IMR-90 (cell line): ENCODE results near the gene IWS1. TPM values are rescaled to one million over a fixed set of nuclear protein-coding genes. Genes with fewer than 3 reads are reported as not detected.

ENCODE experiments used
- ATAC-seq: fragments of 200-7000 bp; cut with Tn5 transposase; 2 replicates; pipeline ENCODE4 v1.9.1; 2020; ENCODE audit warnings: low read depth, mild to moderate bottlenecking, moderate library complexity
- BruUV-seq: library from RNA; stranded (reverse); fragments of 400-500 nt; replicated peaks from 2 replicates; lab custom pipeline; 2021; lab: Mats Ljungman, UMichigan
- CTCF ChIA-PET: fragments of 300-600 bp; formaldehyde crosslinking; extraction: SDS; loops from one replicate; lab custom pipeline; 2021; ENCODE audit warnings: antibody characterized with exemption; lab: Yijun Ruan, JAX
- POLR2A ChIA-PET: fragments of 300-600 bp; sonication (Branson Sonifier 250); formaldehyde crosslinking; loops from one replicate; lab custom pipeline; 2022; ENCODE audit warnings: antibody characterized with exemption; ENCODE audit not compliant: unreplicated experiment; lab: Charles Lee
- DNase-seq: peaks from one replicate; pipeline ENCODE4 v3.0.0; 2013
- H2AFZ ChIP-seq: replicated peaks from 2 replicates; pipeline ENCODE3; 2013; ENCODE audit warnings: low read length, mild to moderate bottlenecking; ENCODE audit not compliant: poor library complexity
- H2AK5ac ChIP-seq: 2 replicates; pipeline ENCODE4 v1.6.1; 2013; ENCODE audit warnings: low read depth, low read length, inconsistent platforms
- H2AK9ac ChIP-seq: replicated peaks from 2 replicates; pipeline ENCODE3; 2013; ENCODE audit warnings: mild to moderate bottlenecking, low read depth, low read length, moderate library complexity; ENCODE audit not compliant: poor library complexity
- H2BK120ac ChIP-seq: 2 replicates; pipeline ENCODE4 v1.6.1; 2013; ENCODE audit warnings: low read depth, low read length, inconsistent platforms
- H2BK15ac ChIP-seq: 3 replicates; pipeline ENCODE4 v1.6.1; 2013; ENCODE audit warnings: low read depth, low read length, inconsistent platforms
- H2BK20ac ChIP-seq: 2 replicates; pipeline ENCODE4 v1.6.1; 2013; ENCODE audit warnings: low read depth, mild to moderate bottlenecking, inconsistent platforms, low read length, moderate library complexity
- H2BK5ac ChIP-seq: 2 replicates; pipeline ENCODE4 v1.6.1; 2013; ENCODE audit warnings: mild to moderate bottlenecking, low read depth, low read length, inconsistent platforms; ENCODE audit not compliant: poor library complexity, severe bottlenecking
- H3K14ac ChIP-seq: replicated peaks from 2 replicates; pipeline ENCODE4 v1.6.1; 2013; ENCODE audit warnings: low read depth, low read length, inconsistent platforms
- H3K18ac ChIP-seq: 2 replicates; pipeline ENCODE4 v1.6.1; 2013; ENCODE audit warnings: low read depth, low read length, control low read depth
- H3K23ac ChIP-seq: 2 replicates; pipeline ENCODE4 v1.6.1; 2013; ENCODE audit warnings: low read depth, low read length, inconsistent platforms
- H3K27ac ChIP-seq: 2 replicates; pipeline ENCODE4 v1.5.1; 2013; ENCODE audit warnings: mild to moderate bottlenecking, control low read depth, low read length; ENCODE audit not compliant: insufficient read depth
- H3K27me3 ChIP-seq: 2 replicates; pipeline ENCODE4 v1.6.1; 2013; ENCODE audit warnings: low read length; ENCODE audit not compliant: control insufficient read depth, insufficient read depth
- H3K36me3 ChIP-seq: 2 replicates; pipeline ENCODE4 v1.6.1; 2013; ENCODE audit warnings: low read length, mixed read lengths; ENCODE audit not compliant: control insufficient read depth, insufficient read depth
- H3K4ac ChIP-seq: 2 replicates; pipeline ENCODE4 v1.6.1; 2013; ENCODE audit warnings: low read depth, low read length, inconsistent platforms
- H3K4me1 ChIP-seq: 2 replicates; pipeline ENCODE4 v1.6.1; 2013; ENCODE audit warnings: low read length, mixed read lengths; ENCODE audit not compliant: control insufficient read depth, insufficient read depth
- H3K4me2 ChIP-seq: 2 replicates; pipeline ENCODE4 v1.6.1; 2013; ENCODE audit warnings: low read depth, mild to moderate bottlenecking, control low read depth, low read length, moderate library complexity
- H3K4me3 ChIP-seq: 2 replicates; pipeline ENCODE4 v1.5.1; 2013; ENCODE audit warnings: low read depth, mild to moderate bottlenecking, control low read depth, low read length, moderate library complexity; ENCODE audit not compliant: insufficient read depth
- H3K56ac ChIP-seq: 2 replicates; pipeline ENCODE4 v1.6.1; 2013; ENCODE audit warnings: low read length, inconsistent platforms; ENCODE audit not compliant: insufficient read depth; ENCODE audit errors: extremely low read depth
- H3K79me1 ChIP-seq, 2 experiments: 2 replicates each; pipeline ENCODE4 v1.6.1; 2013; ENCODE audit warnings: low read length in 2 of 2, inconsistent platforms in 1 of 2, low read depth in 1 of 2
- H3K9ac ChIP-seq: 2 replicates; pipeline ENCODE4 v1.6.1; 2013; ENCODE audit warnings: low read depth, low read length, control low read depth
- H3K9me1 ChIP-seq: 2 replicates; pipeline ENCODE4 v1.6.1; 2013; ENCODE audit warnings: low read length, inconsistent platforms; ENCODE audit not compliant: insufficient read depth
- H3K9me3 ChIP-seq: 2 replicates; pipeline ENCODE4 v1.6.1; 2013; ENCODE audit warnings: low read length; ENCODE audit not compliant: control insufficient read depth, insufficient read depth
- H4K20me1 ChIP-seq: 2 replicates; pipeline ENCODE4 v1.6.1; 2013; ENCODE audit warnings: low read length, inconsistent platforms; ENCODE audit not compliant: insufficient read depth
- H4K5ac ChIP-seq: 2 replicates; pipeline ENCODE4 v1.6.1; 2013; ENCODE audit warnings: mild to moderate bottlenecking, low read depth, low read length, control low read depth
- H4K8ac ChIP-seq, 2 experiments: 2 replicates each; pipeline ENCODE4 v1.6.1; 2013; ENCODE audit warnings: low read depth in 2 of 2, low read length in 2 of 2, control low read depth in 1 of 2, inconsistent platforms in 1 of 2
- H4K91ac ChIP-seq: 2 replicates; pipeline ENCODE4 v1.6.1; 2013; ENCODE audit warnings: low read depth, low read length, inconsistent platforms; ENCODE audit not compliant: insufficient read depth
- BHLHE40 ChIP-seq: fragments of 150-350 bp; IDR thresholded peaks from 2 replicates; pipeline ENCODE4 v1.6.1; 2016; ENCODE audit warnings: mild to moderate bottlenecking, low read depth, low read length
- CEBPB ChIP-seq: IDR thresholded peaks from 2 replicates; pipeline ENCODE4 v1.6.1; 2012; ENCODE audit warnings: low read depth, low read length, improper control_type of control experiment
- CHD1 ChIP-seq: IDR thresholded peaks from 2 replicates; pipeline ENCODE4 v1.6.1; 2012; ENCODE audit warnings: low read depth, low read length, improper control_type of control experiment
- CTCF ChIP-seq: conservative IDR thresholded peaks from 2 replicates; pipeline ENCODE4 v1.5.1; 2012; ENCODE audit warnings: mild to moderate bottlenecking, low read depth, low read length, improper control_type of control experiment
- FOS ChIP-seq: fragments of 150-350 bp; IDR thresholded peaks from 2 replicates; pipeline ENCODE4 v1.6.1; 2016; ENCODE audit warnings: low read depth, low read length
- MAFK ChIP-seq: IDR thresholded peaks from 2 replicates; pipeline ENCODE4 v1.6.1; 2012; ENCODE audit warnings: low read depth, low read length, improper control_type of control experiment
- MAZ ChIP-seq: IDR thresholded peaks from 2 replicates; pipeline ENCODE4 v1.6.1; 2012; ENCODE audit warnings: low read depth, mild to moderate bottlenecking, low read length, improper control_type of control experiment, moderate library complexity, borderline replicate concordance
- MXI1 ChIP-seq: IDR thresholded peaks from 2 replicates; pipeline ENCODE4 v1.6.1; 2012; ENCODE audit warnings: low read depth, mild to moderate bottlenecking, low read length, moderate library complexity, borderline replicate concordance
- NFE2L2 ChIP-seq: fragments of 150-350 bp; IDR thresholded peaks from 2 replicates; pipeline ENCODE4 v1.6.1; 2016; ENCODE audit warnings: low read depth, mild to moderate bottlenecking, low read length
- POLR2A ChIP-seq: IDR thresholded peaks from 2 replicates; pipeline ENCODE4 v1.6.1; 2012; ENCODE audit warnings: mild to moderate bottlenecking, low read depth, low read length
- RAD21 ChIP-seq: IDR thresholded peaks from 2 replicates; pipeline ENCODE4 v1.6.1; 2012; ENCODE audit warnings: low read length, improper control_type of control experiment
- RCOR1 ChIP-seq: IDR thresholded peaks from 2 replicates; pipeline ENCODE4 v1.6.1; 2012; ENCODE audit warnings: mild to moderate bottlenecking, low read length, improper control_type of control experiment; ENCODE audit not compliant: insufficient replicate concordance
- RFX5 ChIP-seq: IDR thresholded peaks from 2 replicates; pipeline ENCODE4 v1.8.0; 2012; ENCODE audit warnings: low read depth, mild to moderate bottlenecking, low read length, moderate library complexity
- SMC3 ChIP-seq: fragments of 150-350 bp; IDR thresholded peaks from 2 replicates; pipeline ENCODE4 v1.6.1; 2016; ENCODE audit warnings: low read depth, mild to moderate bottlenecking, antibody characterized with exemption, low read length, moderate library complexity
- WGBS, 2 experiments: methylation state at CpG; one replicate each; pipeline versions ENCODE4 v1.1.5 to v1.1.7; 2013; ENCODE audit warnings: missing lambda C conversion rate in 2 of 2; ENCODE audit not compliant: insufficient read length in 1 of 2; ENCODE audit errors: extremely low coverage in 2 of 2; 5-methylcytosine and 5-hydroxymethylcytosine counted together
- dilution Hi-C: fragments of 300-500 bp; cut with HindIII; formaldehyde crosslinking; loops from one replicate; pipeline ENCODE4 v1.14.3; 2018; ENCODE audit warnings: low sequenced_read_pairs; ENCODE audit not compliant: unreplicated experiment
- in situ Hi-C: fragments of 300-500 bp; cut with MboI; formaldehyde crosslinking; loops from 3 replicates; pipeline ENCODE4 v1.14.3; 2019; ENCODE audit warnings: low sequenced_read_pairs, inconsistent platforms, mixed read lengths
- intact Hi-C: fragments of 100-400 bp; cut with micrococcal nuclease; formaldehyde crosslinking; loops from 2 replicates; pipeline ENCODE4 v1.10.0; 2022
- polyA plus RNA-seq, 3 experiments: library from polyadenylated mRNA; depleted of rRNA; stranded (reverse); fragments of >200 nt; gene quantifications; 2 replicates each; pipeline ENCODE4 v1.2.3, GENCODE V29; 2012; ENCODE audit warnings: low replicate concordance in 1 of 3
- total RNA-seq: library from RNA; depleted of rRNA; stranded (reverse); fragments of >200 nt; gene quantifications from 2 replicates; pipeline ENCODE4 v1.2.3, GENCODE V29; 2012
- TF ChIP-seq, protein P1 (sequence below): fragments of 150-350 bp; IDR thresholded peaks from 2 replicates; pipeline ENCODE4 v1.6.1; 2016; ENCODE audit warnings: low read depth, mild to moderate bottlenecking, low read length, moderate library complexity, borderline replicate concordance
- TF ChIP-seq, protein P2 (sequence below): fragments of 150-350 bp; IDR thresholded peaks from 2 replicates; pipeline ENCODE4 v1.6.1; 2017; ENCODE audit warnings: mild to moderate bottlenecking, antibody characterized with exemption, low read length, low read depth

Gene IWS1
- total and polyA plus RNA-seq, 2 of the 4 experiments (the other 2 are of a cell fraction) = 31.5 to 52.5 TPM

DNA sequence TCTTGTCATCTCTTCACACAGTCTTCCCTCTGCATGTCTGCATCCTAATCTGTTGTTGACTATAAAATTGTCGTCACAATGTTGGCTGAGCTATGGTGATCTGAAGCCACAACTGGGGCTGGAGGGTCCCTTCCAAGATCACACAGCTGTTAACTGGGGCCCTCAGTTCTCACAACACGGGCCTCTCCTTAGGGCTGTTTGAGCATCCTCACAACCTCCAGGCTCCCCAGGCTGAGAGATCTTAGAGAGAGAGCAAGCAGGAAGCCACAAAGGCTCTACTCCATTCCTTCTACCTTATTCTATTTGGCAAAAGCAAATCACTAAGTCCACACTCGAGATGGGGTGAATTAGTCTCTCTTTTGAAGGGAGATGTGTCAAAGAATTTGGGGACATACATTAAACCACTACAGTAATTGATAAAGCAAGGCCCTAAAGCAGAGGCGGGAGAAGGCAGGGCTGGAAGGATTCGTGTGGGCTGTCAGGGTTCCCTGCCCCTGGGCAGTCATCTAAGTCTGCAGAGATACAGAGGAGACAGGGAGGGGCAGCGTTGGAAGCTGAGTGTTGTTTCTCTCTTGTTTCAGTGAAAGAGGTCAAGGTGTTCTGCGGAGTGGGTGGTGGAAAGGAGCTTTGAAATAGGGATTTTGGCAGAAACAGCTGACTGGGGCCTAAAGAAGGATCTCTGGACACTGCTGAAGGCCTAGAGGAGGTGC is 25.1 kb upstream of the IWS1 start:
- H2BK120ac ChIP-seq = no peak overlapping the region
- H2AK9ac ChIP-seq = no peak overlapping the region
- no peaks in the 10 kb centered on the region for H3K36me3 ChIP-seq
- 40% methylated on average over 1 of the region's 7 CpGs; no CpG with 5 or more reads in 1 of the 2 experiments for WGBS, 2 experiments
- no peak overlapping the region for H2BK5ac ChIP-seq
- H3K9me1 ChIP-seq = peaks cover 3% of the 10 kb centered on the region; the same call in 1 of the 2 replicates
- DNase-seq (no peak), ATAC-seq (no peak)
- H3K4me2 ChIP-seq = no peak overlapping the region
- no peak overlapping the region for H2AFZ ChIP-seq
- H3K9me3 ChIP-seq = peaks cover 2% of the 10 kb centered on the region; the same call in 1 of the 2 replicates
- H4K91ac ChIP-seq = no peak overlapping the region
- TF ChIP-seq MAFK (no peak), SMC3 (no peak), CHD1 (no peak), MXI1 (no peak), RAD21 (no peak), NFE2L2 (no peak), MAZ (no peak), CEBPB (no peak), BHLHE40 (no peak), CTCF (no peak), RCOR1 (no peak), FOS (no peak), RFX5 (no peak), POLR2A (no peak)
- TF ChIP-seq, protein P1, sequence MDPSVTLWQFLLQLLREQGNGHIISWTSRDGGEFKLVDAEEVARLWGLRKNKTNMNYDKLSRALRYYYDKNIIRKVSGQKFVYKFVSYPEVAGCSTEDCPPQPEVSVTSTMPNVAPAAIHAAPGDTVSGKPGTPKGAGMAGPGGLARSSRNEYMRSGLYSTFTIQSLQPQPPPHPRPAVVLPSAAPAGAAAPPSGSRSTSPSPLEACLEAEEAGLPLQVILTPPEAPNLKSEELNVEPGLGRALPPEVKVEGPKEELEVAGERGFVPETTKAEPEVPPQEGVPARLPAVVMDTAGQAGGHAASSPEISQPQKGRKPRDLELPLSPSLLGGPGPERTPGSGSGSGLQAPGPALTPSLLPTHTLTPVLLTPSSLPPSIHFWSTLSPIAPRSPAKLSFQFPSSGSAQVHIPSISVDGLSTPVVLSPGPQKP = no peak
- TF ChIP-seq, protein P2, sequence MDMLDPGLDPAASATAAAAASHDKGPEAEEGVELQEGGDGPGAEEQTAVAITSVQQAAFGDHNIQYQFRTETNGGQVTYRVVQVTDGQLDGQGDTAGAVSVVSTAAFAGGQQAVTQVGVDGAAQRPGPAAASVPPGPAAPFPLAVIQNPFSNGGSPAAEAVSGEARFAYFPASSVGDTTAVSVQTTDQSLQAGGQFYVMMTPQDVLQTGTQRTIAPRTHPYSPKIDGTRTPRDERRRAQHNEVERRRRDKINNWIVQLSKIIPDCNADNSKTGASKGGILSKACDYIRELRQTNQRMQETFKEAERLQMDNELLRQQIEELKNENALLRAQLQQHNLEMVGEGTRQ = no peak
- H3K18ac ChIP-seq = no peak overlapping the region
- ChIA-PET POLR2A (no interaction called here), CTCF (no interaction called here)
- peaks cover 44% of the 10 kb centered on the region for H3K27me3 ChIP-seq
- H3K4ac ChIP-seq = no peak overlapping the region
- no peaks in the 10 kb centered on the region for H3K4me1 ChIP-seq
- no peak overlapping the region for H3K9ac ChIP-seq
- H4K8ac ChIP-seq = no peak overlapping the region
- H3K79me1 ChIP-seq = no peaks in the 10 kb centered on the region
- H3K4me3 ChIP-seq = no peak overlapping the region
- no peak overlapping the region for H3K56ac ChIP-seq
- H4K20me1 ChIP-seq = no peaks in the 10 kb centered on the region
- no peak overlapping the region for H3K14ac ChIP-seq
- in situ Hi-C loops (no loop called here), dilution Hi-C loops (no loop called here), intact Hi-C loops (no loop called here)
- BruUV-seq = no TSS peak
- H3K23ac ChIP-seq = no peak overlapping the region
- no peak overlapping the region for H4K5ac ChIP-seq
- no peak overlapping the region for H2BK20ac ChIP-seq
- no peak overlapping the region for H2AK5ac ChIP-seq
- H3K27ac ChIP-seq = no peak overlapping the region
- H2BK15ac ChIP-seq = no peak overlapping the region
